Measurements from ENCODE around the gene LATS2.

LATS2 gene

DNA sequence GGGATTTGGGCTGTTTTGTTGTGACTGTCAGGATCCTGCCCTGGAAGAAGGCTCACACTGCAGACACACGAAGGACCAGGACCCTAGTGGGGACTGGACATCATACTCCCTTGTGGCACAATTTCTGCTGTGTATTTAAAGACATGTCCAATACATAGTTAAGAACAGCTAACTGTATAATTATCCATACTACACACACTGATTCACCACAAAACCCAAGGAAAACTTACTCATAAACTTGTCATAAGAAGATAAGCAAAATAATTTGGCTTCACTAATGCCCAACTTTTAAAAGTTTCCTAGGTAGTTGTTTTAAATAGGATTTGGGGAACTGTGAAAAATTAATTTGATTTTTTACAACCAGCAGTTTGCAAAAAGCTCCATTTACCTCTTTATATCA lies 46.1 kb downstream of the LATS2 start:
- no peak for DNase-seq (ENCODE audit: low read depth in 2 of 2)

DNA sequence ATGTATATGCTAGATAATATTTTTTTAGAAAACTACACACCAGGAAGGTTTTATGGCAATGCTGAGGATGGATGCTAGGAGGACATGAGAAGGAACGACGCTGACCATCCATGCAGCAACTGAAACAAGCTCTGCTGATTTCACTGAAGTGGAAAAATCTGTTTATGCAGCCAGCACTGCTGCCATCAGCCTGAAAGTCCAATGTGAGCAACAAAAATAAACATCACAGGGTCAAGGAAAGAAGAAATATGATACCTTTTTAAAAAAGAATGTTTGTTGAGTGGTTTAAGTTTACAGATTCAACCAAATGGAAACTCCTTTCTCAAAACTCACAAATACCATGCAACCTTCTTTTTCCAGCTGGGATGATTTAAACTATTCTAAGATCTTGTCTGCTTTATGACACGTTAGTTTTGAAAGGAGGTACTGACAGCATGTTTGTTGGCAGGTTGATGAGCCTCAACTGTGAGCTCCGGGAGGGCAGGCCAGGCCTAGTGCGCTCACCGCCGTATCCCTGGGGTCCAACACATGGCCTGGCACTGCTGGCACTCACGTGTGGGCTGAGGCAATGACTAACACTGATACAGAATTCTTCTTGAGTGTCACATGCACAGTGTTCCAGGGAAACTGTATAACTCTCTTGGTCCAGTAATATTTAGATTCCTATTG lies 46.8 kb downstream of the LATS2 start:
- no peak for DNase-seq (ENCODE audit: low read depth in 2 of 2)

DNA sequence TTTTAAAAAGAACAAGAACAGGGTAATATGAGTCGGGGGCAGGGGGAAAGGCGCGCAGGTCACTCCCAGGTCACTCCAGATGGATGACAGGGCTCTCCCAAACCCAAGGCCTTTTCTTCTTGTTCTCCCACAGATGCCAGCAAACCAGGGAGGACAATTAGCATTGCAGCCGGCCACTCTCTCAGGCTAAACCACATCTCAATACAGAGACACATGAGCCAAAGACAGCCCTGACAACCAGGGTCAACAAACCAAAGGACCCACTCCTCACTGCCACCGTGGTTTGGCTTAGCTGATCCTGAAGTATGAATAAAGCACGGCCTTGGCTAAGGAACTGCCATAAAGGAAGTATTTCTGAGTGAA lies 47.3 kb downstream of the LATS2 start:
- no peak for DNase-seq (ENCODE audit: low read depth in 2 of 2)

DNA sequence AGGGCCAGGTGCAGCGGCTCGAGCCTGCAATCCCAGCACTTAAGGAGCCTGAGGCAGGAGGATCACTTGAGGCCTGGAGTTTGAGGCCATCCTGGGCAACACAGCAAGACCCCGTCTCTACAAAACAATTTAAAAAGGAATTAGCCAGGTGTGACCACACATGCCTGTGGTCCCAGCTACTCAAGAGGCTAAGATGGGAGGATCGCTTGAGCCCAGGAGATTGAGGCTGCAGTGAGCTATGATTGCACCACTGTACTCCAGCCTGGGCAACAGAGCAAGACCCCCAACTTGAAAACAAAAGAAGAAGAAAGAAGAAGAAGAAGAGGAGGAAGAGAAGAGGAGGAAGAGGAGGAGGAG lies 47.7 kb downstream of the LATS2 start:
- no peak for DNase-seq (ENCODE audit: low read depth in 2 of 2)

DNA sequence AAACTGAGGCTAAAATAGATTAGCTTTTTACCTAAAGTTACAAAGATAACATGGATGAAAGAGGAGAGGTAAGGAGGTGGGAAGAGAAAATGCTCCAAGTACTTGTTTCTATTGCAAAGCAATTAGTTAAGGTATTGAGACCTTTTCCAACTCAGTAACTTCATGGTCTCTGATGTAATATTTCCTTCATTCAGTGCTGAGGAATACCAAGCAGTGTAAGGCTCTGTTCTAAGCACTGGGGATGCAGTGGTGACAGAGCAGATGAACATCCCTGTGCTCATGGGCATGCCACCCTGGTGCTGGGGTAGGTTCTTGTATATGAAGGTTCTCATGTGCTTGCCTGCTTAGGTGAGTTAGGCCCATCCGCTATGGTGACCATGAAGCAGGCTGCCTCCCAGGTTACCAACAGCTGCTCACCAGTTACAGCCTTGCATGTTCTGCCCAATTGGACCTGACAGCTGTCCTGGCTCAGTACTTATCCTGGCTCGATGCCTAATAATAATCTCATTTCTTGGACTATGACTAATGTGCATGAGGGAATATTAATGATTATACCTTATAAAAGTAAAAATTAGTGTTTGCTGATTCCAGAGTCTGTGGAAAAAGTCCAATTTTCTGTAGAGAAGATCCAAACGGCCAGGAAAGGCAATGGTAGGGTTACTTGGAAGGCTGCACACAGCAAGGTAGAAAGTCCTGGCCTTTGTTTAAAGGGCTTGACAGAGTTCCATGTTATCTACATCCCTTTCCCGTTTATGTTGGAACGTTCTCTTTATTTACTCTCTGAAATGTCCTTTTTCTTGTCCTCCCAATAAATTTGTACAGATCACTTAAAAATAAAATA lies 48.3 kb downstream of the LATS2 start:
- DNase-seq (ENCODE audit: low read depth in 2 of 2), result no peak

DNA sequence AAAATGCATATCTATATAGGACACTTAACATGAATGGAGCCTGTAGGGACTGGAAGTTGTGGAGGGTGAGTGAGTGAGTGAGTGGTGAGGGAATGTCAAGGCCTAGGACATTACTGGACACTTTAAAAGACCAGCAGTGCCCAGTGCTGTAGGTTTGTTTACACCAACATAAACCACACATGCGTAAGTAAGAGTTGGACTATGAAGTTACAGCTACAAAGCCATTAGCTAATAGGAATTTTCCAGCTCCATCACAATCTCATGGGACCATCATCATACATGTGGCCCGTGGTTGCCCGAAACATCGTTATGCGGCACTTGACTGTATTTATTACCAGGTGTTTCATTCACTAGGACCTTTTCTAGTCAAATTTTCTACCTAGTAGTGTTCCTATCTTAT lies 49.2 kb downstream of the LATS2 start:
- no peak for DNase-seq (ENCODE audit: low read depth in 2 of 2)

DNA sequence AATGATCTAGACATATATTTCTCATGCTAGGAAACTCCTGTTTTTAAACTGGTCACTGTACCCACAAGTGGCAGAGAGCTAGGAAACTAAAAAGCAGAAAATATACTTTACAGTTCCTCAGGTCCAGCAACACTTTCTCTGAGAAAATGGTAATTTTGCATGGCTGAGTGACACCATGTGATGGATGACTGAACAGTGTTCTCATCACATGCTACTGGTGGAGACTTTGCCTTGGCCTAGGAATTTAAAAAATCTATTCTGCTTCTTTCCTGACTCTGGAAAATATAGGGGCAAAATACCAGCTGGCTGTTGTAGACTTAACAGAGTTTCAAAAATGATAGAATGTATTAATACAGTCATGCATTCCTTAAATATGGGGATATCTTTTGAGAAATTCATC lies 50.0 kb downstream of the LATS2 start:
- DNase-seq (ENCODE audit: low read depth in 2 of 2), result no peak

DNA sequence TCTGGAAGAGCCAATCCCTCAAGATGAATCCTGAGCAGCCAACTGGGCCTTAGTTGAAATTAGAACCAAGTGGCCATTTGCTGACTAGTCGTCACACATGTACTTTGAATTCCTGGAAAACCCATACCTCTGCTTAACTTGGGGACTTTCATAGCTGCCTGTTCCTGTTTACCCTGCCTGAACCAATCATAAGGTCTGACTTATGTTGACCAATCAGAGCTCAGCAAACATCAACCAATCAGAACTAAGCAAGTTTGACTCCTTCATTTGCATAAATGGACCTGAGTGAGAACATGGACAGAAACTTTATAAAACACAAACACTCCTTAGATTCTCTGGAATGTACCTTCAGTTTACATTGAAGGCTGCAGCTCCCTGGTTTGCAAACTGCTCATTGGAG lies 50.8 kb downstream of the LATS2 start:
- DNase-seq (ENCODE audit: low read depth in 2 of 2), result no peak

DNA sequence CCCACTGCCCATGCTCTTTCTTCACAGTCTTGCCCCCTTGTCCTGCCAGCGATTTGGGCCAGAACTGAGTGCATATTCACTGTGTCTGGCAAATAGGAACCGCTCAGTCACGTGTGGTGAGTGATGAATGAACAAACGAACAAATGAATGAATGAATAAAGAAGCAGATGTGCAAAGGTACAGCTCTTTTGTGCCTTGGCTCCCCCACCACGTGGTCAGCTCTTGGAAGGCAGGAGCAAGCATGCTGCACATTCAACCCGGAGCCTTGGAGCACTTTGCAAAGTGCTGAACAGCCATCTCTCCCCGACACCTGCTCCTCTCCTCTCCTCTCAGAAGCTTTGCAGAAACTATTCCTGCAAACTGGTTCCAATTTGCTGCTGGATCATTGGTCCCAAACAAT lies 52.4 kb downstream of the LATS2 start:
- DNase-seq (ENCODE audit: low read depth in 2 of 2), result no peak

DNA sequence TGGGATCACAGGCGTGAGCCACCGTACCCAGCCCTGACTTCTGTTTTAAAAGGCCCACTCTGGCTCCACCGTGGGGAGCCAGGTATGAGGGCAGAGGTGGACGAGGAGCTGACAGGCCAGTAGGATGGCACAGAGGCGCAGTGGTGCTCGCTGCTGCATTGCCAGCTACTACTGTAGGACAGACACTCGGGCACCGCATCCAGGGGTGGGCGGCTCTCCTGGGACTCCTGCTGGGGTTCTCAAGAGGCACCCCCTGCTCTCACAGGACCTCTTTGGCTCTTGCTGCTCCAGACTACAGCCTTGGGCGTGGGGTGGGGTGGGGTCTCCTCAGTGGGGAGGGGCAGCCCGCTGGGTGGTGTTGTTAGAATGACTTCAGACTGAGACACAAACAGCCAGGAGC lies 53.4 kb downstream of the LATS2 start:
- DNase-seq (ENCODE audit: low read depth in 2 of 2), result no peak

DNA sequence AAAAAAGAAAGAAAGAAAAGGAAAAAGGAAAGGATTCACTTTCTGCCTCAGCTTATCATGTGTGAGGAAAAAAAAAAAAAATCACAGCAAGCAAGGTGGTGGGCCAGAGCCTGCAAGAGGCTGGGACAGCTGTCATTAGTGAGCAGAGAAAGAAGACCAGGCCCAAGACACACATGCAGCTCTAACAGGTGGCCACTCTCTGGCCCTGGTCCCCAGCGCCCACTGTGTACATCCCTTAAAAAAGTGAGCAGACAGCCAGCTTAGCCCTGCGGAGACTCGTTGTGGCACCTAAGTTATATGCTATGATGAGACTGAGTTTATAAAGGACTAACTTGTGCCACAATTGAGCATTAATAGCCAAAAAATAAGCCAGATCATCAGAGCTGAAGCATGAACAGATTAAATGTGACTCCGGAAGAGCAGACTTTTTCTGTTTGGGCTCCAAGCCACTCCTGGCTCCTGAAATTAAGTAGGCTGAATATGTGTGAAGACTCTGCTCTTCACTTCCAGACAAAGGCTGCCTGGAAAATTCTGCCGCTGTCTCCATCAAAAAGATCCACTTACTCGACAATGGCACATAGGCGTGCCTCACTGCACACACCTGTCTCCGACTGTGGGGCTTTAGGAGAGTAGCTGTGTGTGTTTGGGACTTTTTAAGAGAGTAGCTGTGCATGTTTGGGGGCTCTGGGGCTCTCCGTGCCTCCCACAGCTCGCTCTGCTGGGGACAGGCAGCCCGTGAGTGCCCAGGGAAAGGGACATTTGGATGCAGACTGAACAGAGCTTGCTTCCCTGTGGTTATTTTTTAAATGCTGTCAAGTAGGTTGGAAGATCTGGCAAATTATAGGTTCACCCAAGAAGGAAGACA lies 55.0 kb downstream of the LATS2 start:
- DNase-seq (ENCODE audit: low read depth in 2 of 2), result no peak

DNA sequence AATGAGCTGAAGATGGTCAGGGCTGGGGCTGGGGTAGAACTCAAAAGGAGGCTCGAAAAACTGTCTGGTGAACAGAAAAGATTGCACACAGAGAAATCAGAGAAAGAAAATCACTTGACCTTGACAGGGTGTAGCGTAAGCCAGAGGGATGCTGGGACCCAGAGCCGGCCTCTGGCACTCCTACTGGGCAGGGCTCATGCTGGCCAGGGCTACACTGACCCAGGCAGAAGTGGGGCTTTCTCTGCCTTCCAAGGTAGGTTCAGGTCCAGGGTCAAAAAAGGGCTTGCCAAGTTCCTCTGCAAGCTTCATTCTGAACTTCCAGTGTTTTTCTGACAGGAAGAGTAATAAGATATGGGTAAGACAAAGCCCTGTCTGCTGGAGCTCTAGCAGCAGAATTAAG lies 56.2 kb downstream of the LATS2 start:
- DNase-seq (ENCODE audit: low read depth in 2 of 2), result no peak

DNA sequence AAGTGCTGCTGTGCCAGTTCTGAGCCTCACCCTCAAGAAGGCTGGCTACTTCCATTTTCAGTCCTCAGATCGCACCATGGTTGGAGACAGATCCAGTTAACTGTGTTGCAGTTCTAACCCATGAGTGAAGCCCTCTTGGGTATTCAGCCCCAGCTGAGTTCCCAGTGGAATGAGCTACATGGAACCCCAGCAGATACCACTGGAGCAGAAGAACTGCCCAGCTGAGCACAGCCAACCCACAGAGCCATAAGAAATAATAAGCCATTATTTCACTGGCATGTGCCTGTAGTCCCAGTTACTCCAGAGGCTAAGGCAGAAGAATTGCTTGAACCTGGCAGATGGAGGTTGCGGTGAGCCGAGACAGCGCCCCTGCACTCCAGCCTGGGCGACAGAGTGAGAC lies 59.9 kb downstream of the LATS2 start:
- no peak for DNase-seq (ENCODE audit: low read depth in 2 of 2)

DNA sequence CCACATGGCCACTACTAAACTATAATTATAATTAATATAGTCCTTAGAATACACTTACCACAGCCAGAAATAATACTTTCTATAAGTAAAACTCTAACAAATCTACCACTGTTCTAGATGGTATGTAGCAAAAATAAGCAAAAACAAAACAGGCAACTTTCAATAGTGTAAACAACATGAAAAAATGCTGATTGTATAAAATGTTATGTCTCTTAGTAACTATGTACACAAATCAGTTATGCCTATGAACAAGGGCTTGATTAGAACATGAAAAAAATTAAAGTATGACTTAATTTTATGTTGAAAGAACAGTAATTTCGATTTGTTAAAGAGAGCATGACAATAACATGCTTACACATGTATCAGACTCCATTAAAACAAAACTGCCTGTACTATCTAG lies 60.7 kb downstream of the LATS2 start:
- DNase-seq (ENCODE audit: low read depth in 2 of 2), result no peak

DNA sequence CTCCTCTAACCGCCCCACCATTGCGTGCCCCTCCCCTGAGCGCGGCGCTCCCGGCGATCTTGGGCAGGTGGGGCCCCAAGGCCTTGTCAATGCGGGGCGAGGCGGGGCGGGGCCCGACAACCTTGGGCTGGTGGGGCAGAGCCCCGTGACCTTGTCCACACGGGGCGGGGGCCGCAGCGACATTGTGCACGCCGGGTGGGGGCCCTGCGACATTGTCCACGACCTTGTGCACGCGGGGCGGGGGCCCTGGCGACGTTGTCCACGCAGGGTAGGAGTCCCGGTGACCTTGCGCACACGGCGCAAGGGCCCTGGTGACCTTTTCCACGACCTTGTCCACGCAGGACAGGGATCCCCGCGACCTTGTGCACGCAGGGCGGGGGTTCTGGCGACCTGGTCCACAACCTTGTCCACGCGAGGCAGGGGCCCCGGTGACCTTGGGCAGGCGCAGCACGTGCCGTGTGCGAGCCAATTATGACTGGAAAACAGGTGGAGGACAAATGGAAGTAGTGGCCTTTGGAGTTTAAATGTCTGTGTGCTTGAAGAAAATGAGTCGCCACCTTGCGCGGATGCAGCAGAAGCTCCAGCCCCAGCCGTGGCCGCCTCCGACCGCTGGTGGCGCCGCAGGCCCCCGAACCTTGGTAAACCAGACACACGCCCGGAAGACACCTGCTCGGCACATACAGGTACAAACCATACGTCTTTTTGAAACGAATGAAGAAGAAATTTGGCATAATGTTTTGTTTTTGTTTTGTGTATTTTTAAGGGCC lies 62.6 kb downstream of the LATS2 start:
- DNase-seq (ENCODE audit: low read depth in 2 of 2), result no peak

DNA sequence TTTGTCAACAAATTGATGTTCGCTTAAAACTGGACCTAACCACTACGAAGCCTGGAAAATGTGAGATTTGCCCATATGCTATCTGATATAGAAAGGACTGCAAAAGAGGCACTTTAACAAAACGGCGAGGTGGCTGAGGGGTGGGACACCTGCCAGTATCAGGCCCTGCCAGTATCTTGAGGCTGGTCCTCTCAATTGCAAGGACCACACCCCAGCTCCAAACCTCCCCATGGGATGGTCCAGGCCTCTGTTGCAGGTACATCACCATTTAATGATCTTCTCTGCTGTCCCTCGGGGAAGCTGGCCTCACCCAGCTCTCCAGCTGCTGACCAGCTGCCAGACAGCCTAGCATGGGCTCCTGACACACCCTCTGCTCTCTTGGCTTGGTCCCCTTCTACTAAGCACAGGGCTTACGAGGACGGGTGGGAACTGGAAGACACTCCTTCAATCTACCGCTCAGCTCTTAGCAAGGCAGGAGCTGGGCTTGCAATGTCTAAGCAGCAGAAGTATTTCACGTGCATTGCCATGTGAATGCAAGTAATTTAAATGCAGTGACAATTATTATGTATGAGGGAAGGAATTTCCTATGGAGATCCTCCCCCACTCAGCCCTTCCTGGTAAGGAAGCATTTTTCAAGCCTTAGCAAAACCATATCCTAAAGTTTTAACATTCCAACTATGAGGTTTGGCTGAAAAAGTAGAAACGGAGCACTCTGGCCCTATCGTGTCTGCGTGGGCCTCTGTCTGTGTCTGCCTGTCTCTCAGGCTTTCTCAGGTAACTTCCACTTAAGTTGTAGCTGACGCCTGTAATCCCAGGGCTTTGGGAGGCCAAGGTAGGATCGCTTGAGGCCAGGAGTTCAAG lies 63.9 kb downstream of the LATS2 start:
- peak; percentile 94 to 95 for DNase-seq (ENCODE audit: low read depth in 2 of 2)

DNA sequence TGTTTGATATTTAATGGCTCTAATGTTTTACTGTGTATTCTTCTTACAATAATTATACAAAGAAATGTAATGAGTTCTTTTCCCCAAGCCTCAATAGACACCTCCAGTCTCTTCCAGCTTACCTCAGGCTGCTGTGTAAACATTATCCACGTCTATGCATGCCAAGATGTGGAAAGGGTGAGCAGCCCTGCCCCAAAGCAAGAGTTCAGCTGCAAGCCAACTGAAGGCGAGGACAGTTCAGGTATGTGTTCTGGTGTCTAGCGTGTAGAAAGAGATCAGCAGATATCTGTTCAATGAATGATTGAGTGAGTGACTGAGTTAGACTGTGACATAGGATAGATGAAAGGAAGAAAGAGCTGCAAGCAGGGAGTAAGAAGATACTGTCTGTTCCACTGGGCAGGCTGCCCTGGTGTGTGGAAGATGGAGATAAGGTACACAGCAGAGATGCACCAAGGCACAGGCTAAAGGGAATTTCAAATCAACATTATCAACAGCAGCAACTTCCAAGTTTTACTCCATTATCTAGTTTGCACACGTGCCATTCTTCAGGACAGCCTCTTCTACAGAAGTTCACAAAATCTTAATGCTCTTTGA lies 66.0 kb downstream of the LATS2 start:
- no peak for DNase-seq (ENCODE audit: low read depth in 2 of 2)

DNA sequence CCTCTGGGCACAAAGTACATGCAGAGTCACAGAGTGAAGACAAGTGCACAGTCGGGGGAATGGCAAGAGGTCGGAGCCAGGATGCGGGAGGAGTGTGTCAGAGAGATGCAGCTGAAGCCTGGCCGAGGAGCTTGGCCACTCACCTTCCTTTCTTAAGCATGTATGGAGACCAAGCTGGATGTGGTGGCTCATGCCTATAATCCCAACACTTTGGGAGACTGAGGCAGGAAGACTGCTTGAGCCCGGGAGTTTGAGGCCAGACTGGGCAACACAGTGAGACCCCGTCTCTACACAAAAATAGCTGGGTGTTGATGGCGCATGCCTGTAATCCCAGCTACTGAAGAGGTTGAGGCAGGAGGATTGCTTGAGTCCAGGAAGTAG lies 67.0 kb downstream of the LATS2 start:
- DNase-seq (ENCODE audit: low read depth in 2 of 2), result no peak

DNA sequence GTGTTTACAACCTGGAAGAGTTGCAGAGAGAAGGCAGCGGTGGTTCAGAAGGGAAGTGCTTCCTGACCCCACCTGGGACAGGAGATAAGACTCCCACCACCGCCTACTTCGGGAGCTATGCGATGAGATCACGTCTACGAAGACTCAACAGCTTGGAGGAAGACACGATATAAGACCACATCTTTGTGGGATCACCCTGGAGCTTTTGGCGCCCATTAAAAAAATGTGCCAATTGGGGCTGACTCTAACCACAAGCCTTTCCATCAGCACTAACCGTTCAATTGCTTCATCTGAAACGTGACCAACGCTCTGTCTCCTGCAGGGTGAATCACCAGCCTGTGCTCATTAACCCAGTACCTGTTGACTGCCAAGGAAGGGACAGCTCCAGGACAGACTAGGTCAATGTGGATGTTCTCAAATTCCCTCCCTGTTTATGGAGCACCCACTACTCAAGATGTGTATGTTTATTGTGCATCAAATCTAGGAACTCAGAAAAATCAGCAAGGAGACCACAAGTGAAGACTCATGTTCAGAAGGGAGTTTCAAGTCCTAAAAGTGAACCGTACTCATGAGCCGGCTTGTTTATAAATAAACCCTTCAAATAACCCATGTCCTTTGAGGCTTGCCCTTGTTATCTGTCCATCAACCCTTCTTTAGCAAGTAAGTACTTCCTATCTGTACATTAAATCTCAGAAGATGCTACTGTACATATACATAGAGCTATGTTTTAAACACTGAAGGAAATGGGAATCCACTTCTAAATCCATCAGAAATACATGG lies 67.5 kb downstream of the LATS2 start:
- peak; percentile 40 to 45 for DNase-seq (ENCODE audit: low read depth in 2 of 2)

DNA sequence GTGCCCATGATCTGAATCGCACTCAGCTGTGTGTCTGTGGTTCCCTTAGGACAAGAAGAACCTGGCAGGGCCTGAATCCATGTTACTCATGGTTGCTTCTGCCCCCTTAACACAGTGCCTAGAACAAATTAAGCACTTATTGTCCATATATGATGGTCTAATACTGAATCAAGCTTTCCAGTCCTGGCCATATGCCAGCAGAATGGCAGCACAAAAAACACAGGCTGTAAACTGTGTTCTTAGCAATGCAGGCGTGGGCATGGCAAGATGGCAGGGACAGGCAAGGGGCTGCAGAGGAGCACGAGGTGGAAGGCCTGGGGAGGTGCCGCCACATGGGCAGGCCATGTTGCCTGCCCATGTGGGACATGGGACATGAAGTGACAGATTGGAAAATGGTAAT lies 68.2 kb downstream of the LATS2 start:
- DNase-seq (ENCODE audit: low read depth in 2 of 2), result no peak
